Astrocyte (in vitro differentiated cells and primary cell): ENCODE results near the gene NDUFC1. TPM values are rescaled to one million over a fixed set of nuclear protein-coding genes. Genes with fewer than 3 reads are reported as not detected.
"Not testable (repeated sequence)": the region's sequence is repeated elsewhere in the genome, so short reads cannot be mapped to it uniquely, and the experiment has no call there.

ENCODE experiments used
- DNase-seq: peaks from one replicate; pipeline ENCODE4 v3.0.0-alpha.2; 2010; ENCODE audit warnings: low read depth
- FAIRE-seq: peaks from 2 replicates; lab custom pipeline; 2011; peaks lifted over from hg19 to GRCh38; lab: Jason Lieb, UNC
- H2AFZ ChIP-seq: 2 replicates; pipeline ENCODE4 v1.6.0; 2012; ENCODE audit warnings: low read depth, low read length, inconsistent platforms
- H3K27ac ChIP-seq: 2 replicates; pipeline ENCODE4 v1.5.1; 2011; ENCODE audit warnings: low read depth, low read length, inconsistent platforms
- H3K27me3 ChIP-seq: 2 replicates; pipeline ENCODE4 v1.6.0; 2011; ENCODE audit warnings: low read length, inconsistent platforms; ENCODE audit not compliant: insufficient read depth
- H3K36me3 ChIP-seq: 2 replicates; pipeline ENCODE4 v1.5.1; 2011; ENCODE audit warnings: low read length, inconsistent platforms; ENCODE audit not compliant: insufficient read depth
- H3K4me1 ChIP-seq: 2 replicates; pipeline ENCODE4 v1.5.1; 2011; ENCODE audit warnings: low read length, inconsistent platforms; ENCODE audit not compliant: insufficient read depth
- H3K4me2 ChIP-seq: 2 replicates; pipeline ENCODE4 v1.6.0; 2012; ENCODE audit warnings: low read length, inconsistent platforms
- H3K4me3 ChIP-seq: 2 replicates; pipeline ENCODE4 v1.5.1; 2011; ENCODE audit warnings: low read depth, mild to moderate bottlenecking, low read length, inconsistent platforms; ENCODE audit not compliant: insufficient read depth
- H3K79me2 ChIP-seq: 2 replicates; pipeline ENCODE4 v1.6.0; 2012; ENCODE audit warnings: mild to moderate bottlenecking, low read length, inconsistent platforms; ENCODE audit not compliant: insufficient read depth
- H3K9ac ChIP-seq: 2 replicates; pipeline ENCODE4 v1.6.0; 2012; ENCODE audit warnings: mild to moderate bottlenecking, low read length, inconsistent platforms
- H3K9me3 ChIP-seq: 2 replicates; pipeline ENCODE4 v1.5.1; 2012; ENCODE audit warnings: low read depth, mild to moderate bottlenecking, low read length, inconsistent platforms; ENCODE audit not compliant: insufficient read depth
- H4K20me1 ChIP-seq: 2 replicates; pipeline ENCODE4 v1.6.0; 2012; ENCODE audit warnings: low read length, inconsistent platforms; ENCODE audit not compliant: insufficient read depth
- H3K27ac Mint-ChIP-seq: one replicate; pipeline ENCODE4 v1.8.0; 2021; ENCODE audit warnings: mild to moderate bottlenecking, mixed read lengths; ENCODE audit not compliant: unreplicated experiment
- H3K27me3 Mint-ChIP-seq: one replicate; pipeline ENCODE4 v1.8.0; 2021; ENCODE audit warnings: low read depth, mixed read lengths; ENCODE audit not compliant: unreplicated experiment
- H3K36me3 Mint-ChIP-seq: one replicate; pipeline ENCODE4 v1.8.0; 2021; ENCODE audit warnings: low read depth, mixed read lengths; ENCODE audit not compliant: unreplicated experiment
- H3K4me1 Mint-ChIP-seq: one replicate; pipeline ENCODE4 v1.8.0; 2021; ENCODE audit warnings: low read depth, mixed read lengths; ENCODE audit not compliant: unreplicated experiment
- H3K4me3 Mint-ChIP-seq: one replicate; pipeline ENCODE4 v1.8.0; 2021; ENCODE audit warnings: mild to moderate bottlenecking, moderate library complexity, mixed read lengths; ENCODE audit not compliant: unreplicated experiment
- H3K9me3 Mint-ChIP-seq: one replicate; pipeline ENCODE4 v1.8.0; 2021; ENCODE audit warnings: mild to moderate bottlenecking, mixed read lengths; ENCODE audit not compliant: unreplicated experiment
- CTCF ChIP-seq: IDR thresholded peaks from 2 replicates; pipeline ENCODE4 v1.5.1; 2011; ENCODE audit warnings: low read depth, mild to moderate bottlenecking, inconsistent platforms, low read length, moderate library complexity; ENCODE audit not compliant: insufficient read depth
- EZH2 ChIP-seq: IDR thresholded peaks from 2 replicates; pipeline ENCODE4 v1.6.1; 2012; ENCODE audit warnings: mild to moderate bottlenecking, low read length, inconsistent platforms; ENCODE audit not compliant: insufficient read depth
- total RNA-seq: library from RNA; stranded (reverse); gene quantifications from 2 replicates; pipeline ENCODE4 v1.2.1, GENCODE V29; 2021

NDUFC1 gene
- total RNA-seq, 1 donor from 2014 or later, result 49.2 TPM

GRCh38 chr4:139315221-139315675 lies 13.0 kb upstream of the NDUFC1 start:
- FAIRE-seq (peak; percentile 43), DNase-seq (no peak)
- Mint-ChIP-seq H3K4me3 (no peak overlapping the region), H3K27ac (peak overlapping the region; percentile 26), H3K9me3 (no peaks in the 10 kb centered on the region), H3K27me3 (no peaks in the 10 kb centered on the region), H3K4me1 (peaks cover 18% of the 10 kb centered on the region), H3K36me3 (peaks cover 2% of the 10 kb centered on the region)
- no peaks in the 10 kb centered on the region for H3K36me3 ChIP-seq
- H3K4me1 ChIP-seq, result no peaks in the 10 kb centered on the region
- no peaks in the 10 kb centered on the region for H3K27me3 ChIP-seq
- TF ChIP-seq CTCF (no peak), EZH2 (no peak)
- no peak overlapping the region for H3K4me3 ChIP-seq
- H2AFZ ChIP-seq, result no peak overlapping the region
- no peaks in the 10 kb centered on the region for H3K9me3 ChIP-seq
- H3K79me2 ChIP-seq, result peaks cover 100% of the 10 kb centered on the region
- no peak overlapping the region for H3K9ac ChIP-seq
- H3K4me2 ChIP-seq, result no peak overlapping the region
- H4K20me1 ChIP-seq, result peaks cover 85% of the 10 kb centered on the region
- H3K27ac ChIP-seq, result no peak overlapping the region

- Histone ChIP-seq H2AFZ (no peak overlapping the region), H3K9me3 (no peaks in the 10 kb centered on the region), H3K4me1 (no peaks in the 10 kb centered on the region), H3K27me3 (no peaks in the 10 kb centered on the region), H3K79me2 (peaks cover 99% of the 10 kb centered on the region), H3K36me3 (no peaks in the 10 kb centered on the region), H3K4me3 (no peak overlapping the region), H3K9ac (no peak overlapping the region), H3K4me2 (no peak overlapping the region), H4K20me1 (peaks cover 83% of the 10 kb centered on the region), H3K27ac (no peak overlapping the region)
- H3K36me3 Mint-ChIP-seq, result no peaks in the 10 kb centered on the region
- H3K4me1 Mint-ChIP-seq, result peaks cover 16% of the 10 kb centered on the region
- DNase-seq (no peak), FAIRE-seq (peak; percentile 34)
- peak overlapping the region; percentile 10 for H3K27ac Mint-ChIP-seq
- no peak overlapping the region for H3K4me3 Mint-ChIP-seq
- no peaks in the 10 kb centered on the region for H3K27me3 Mint-ChIP-seq
- no peaks in the 10 kb centered on the region for H3K9me3 Mint-ChIP-seq
- TF ChIP-seq CTCF (no peak), EZH2 (no peak)
These were observed 11.9 kb upstream of the NDUFC1 start for GRCh38 chr4:139314047-139314800.

- peaks cover 16% of the 10 kb centered on the region for H3K4me1 Mint-ChIP-seq
These were observed 11.1 kb upstream of the NDUFC1 start for GRCh38 chr4:139313414-139313813.

More at GRCh38 chr4:139313414-139313813, 11.1 kb upstream of the NDUFC1 start:
- H3K9me3 Mint-ChIP-seq, H3K27me3 Mint-ChIP-seq, H3K36me3 ChIP-seq, H3K27ac ChIP-seq, H3K9ac ChIP-seq, H2AFZ ChIP-seq, DNase-seq, H3K4me3 ChIP-seq, FAIRE-seq, H3K4me2 ChIP-seq, H3K36me3 Mint-ChIP-seq, H3K4me1 ChIP-seq, H3K4me3 Mint-ChIP-seq, H3K9me3 ChIP-seq, H3K27ac Mint-ChIP-seq, H3K27me3 ChIP-seq: not testable (repeated sequence)
- Histone ChIP-seq H4K20me1 (peaks cover 80% of the 10 kb centered on the region), H3K79me2 (peaks cover 99% of the 10 kb centered on the region)
